Activated CD4-positive, alpha-beta T cell treated with anti-CD3 and anti-CD28 coated beads, Interleukin-2, Interleukin-6, amounts not matched to agents 100 ng/mL and 50 ng/mL, durations not matched to agents 16 hours and 8 hours (primary cell): ENCODE measurements around the gene TMEM244.
"Not testable (repeated sequence)": the region's sequence is repeated elsewhere in the genome, so short reads cannot be mapped to it uniquely, and the experiment has no call there.

Source experiments
- DNase-seq: peaks from one replicate; pipeline ENCODE4 v3.0.0-alpha.2; 2020

Gene TMEM244

GRCh38 chr6:129802920-129803319 lies 58.2 kb downstream of the TMEM244 start:
- DNase-seq: not testable (repeated sequence)

- no peak for DNase-seq
Measured at GRCh38 chr6:129801909-129802308, 59.2 kb downstream of the TMEM244 start.

- DNase-seq: no peak
Measured at GRCh38 chr6:129795261-129795660, 65.9 kb downstream of the TMEM244 start.

GRCh38 chr6:129793447-129793846 lies 67.7 kb downstream of the TMEM244 start:
- no peak for DNase-seq

GRCh38 chr6:129792049-129792448 lies 69.1 kb downstream of the TMEM244 start:
- no peak for DNase-seq

GRCh38 chr6:129790785-129791184 lies 70.3 kb downstream of the TMEM244 start:
- no peak for DNase-seq

GRCh38 chr6:129789974-129790373 lies 71.1 kb downstream of the TMEM244 start:
- no peak for DNase-seq

- DNase-seq: no peak
Measured at GRCh38 chr6:129787816-129788215, 73.3 kb downstream of the TMEM244 start.

- DNase-seq: no peak
Measured at GRCh38 chr6:129786548-129786947, 74.6 kb downstream of the TMEM244 start.

GRCh38 chr6:129785756-129786135 lies 75.4 kb downstream of the TMEM244 start:
- DNase-seq: no peak

GRCh38 chr6:129785047-129785755 lies 75.9 kb downstream of the TMEM244 start:
- no peak for DNase-seq
